Mucosa of stomach (tissue), 1 donor: ENCODE data around the gene PEX11G.

Experiments used
- H3K27me3 ChIP-seq: one replicate; pipeline ENCODE4 v1.7.0; 2013; ENCODE audit warnings: mild to moderate bottlenecking, low read length; ENCODE audit not compliant: control insufficient read depth, insufficient read depth
- H3K36me3 ChIP-seq: one replicate; pipeline ENCODE4 v1.7.0; 2013; ENCODE audit warnings: low read length; ENCODE audit not compliant: control insufficient read depth, insufficient read depth
- H3K4me1 ChIP-seq: one replicate; pipeline ENCODE4 v1.7.0; 2013; ENCODE audit warnings: mild to moderate bottlenecking, low read length; ENCODE audit not compliant: control insufficient read depth, insufficient read depth
- H3K4me3 ChIP-seq: one replicate; pipeline ENCODE4 v1.7.0; 2013; ENCODE audit warnings: low read length
- H3K9ac ChIP-seq: one replicate; pipeline ENCODE4 v1.7.0; 2013; ENCODE audit warnings: mild to moderate bottlenecking, low read length, moderate library complexity
- H3K9me3 ChIP-seq: one replicate; pipeline ENCODE4 v1.7.0; 2013; ENCODE audit warnings: mild to moderate bottlenecking, low read length, moderate library complexity; ENCODE audit not compliant: control insufficient read depth
- donor health status: Pancreatic carcinoma.

The PEX11G gene

DNA sequence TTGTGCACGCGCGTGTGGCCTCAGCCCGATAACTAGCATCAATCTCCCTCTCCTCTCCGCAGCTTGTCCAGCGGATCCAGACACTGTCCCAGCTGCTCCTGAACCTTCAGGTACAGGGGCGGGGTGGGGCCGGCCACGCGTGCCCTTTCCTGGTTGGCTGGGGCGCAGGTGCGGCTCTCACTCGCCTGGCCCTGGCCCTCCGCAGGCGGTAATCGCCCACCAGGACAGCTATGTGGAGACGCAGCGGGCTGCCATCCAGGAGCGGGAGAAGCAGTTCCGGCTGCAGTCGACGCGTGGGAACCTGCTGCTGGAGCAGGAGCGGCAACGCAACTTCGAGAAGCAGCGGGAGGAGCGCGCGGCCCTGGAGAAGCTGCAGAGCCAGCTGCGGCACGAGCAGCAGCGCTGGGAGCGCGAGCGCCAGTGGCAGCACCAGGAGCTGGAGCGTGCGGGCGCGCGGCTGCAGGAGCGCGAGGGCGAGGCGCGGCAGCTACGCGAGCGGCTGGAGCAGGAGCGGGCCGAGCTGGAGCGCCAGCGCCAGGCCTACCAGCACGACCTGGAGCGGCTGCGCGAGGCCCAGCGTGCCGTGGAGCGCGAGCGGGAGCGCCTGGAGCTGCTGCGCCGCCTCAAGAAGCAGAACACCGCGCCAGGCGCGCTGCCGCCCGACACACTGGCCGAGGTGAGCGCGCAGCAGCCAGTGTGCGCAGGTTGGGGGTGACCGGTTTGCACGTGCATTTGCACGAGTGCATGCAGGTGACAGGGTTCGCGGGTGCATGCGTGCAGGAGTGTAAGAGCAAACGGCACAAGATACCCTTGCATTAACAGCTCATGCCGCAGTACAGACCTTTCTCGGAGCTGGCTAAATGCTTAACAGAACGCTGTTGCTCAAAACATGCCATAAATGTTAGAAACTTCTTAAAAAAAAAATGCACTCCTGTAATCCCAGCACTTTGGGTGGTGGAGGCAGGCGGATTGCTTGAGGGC, 21.5 kb downstream of the PEX11G start:
- Histone ChIP-seq H3K4me1 (no peaks in the 10 kb centered on the region), H3K27me3 (no peaks in the 10 kb centered on the region), H3K4me3 (no peak overlapping the region), H3K9me3 (no peaks in the 10 kb centered on the region), H3K36me3 (peaks cover 10% of the 10 kb centered on the region), H3K9ac (no peak overlapping the region)

DNA sequence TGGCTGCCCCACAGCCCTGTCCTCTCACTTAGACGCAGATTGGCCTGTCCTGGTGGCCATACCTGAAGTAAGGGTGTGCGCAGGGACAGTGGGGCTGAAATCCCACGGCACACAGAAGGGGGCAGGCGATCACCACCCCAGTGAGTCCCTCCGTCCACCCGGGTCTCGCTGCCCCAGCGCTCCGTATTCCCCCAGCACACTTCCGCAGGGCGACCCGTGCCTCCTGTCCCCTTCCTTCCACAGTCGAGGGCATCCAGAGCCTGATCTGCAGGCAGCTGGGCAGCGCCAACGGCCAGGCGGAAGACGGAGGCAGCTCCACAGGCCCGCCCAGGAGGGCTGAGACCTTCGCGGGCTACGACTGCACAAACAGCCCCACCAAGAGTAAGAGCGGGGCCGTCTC, 25.3 kb downstream of the PEX11G start:
- Histone ChIP-seq H3K4me3 (no peak overlapping the region), H3K9ac (no peak overlapping the region), H3K36me3 (peaks cover 6% of the 10 kb centered on the region), H3K4me1 (no peaks in the 10 kb centered on the region), H3K9me3 (no peaks in the 10 kb centered on the region), H3K27me3 (no peaks in the 10 kb centered on the region)

DNA sequence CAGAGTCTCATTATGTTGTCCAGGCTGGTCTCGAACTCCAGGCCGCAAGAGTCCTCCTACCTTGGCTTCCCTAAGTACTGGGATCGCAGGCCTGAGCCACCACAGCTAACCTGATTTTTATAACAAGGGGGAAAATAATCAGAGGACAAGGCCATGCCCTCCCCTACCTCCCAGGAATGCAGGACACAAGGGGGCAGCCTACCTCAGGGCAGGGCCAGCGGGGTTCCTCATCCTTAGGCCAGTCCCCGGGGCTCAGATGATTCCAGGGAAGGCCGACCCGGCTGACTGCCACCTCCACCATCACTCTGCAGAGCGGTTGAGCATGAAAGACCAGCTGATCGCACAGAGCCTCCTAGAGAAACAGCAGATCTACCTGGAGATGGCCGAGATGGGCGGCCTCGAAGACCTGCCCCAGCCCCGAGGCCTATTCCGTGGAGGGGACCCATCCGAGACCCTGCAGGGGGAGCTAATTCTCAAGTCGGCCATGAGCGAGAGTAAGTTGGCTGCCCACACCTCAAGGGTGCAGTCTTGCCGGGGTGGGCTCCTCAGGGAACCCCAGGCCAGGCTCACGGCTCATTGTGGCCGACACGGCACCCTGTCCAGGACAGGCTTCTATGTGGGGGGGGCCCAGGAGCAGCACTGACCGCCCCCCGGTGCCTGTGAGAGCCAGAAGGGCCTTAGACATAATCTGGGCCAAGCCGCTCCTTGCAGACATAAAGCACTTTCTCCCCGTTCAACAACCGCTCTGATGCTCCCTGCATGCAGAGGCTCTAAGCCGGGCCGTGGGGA, 26.8 kb downstream of the PEX11G start:
- Histone ChIP-seq H3K9ac (no peak overlapping the region), H3K27me3 (no peaks in the 10 kb centered on the region), H3K9me3 (no peaks in the 10 kb centered on the region), H3K4me1 (no peaks in the 10 kb centered on the region), H3K4me3 (no peak overlapping the region), H3K36me3 (peaks cover 6% of the 10 kb centered on the region)

DNA sequence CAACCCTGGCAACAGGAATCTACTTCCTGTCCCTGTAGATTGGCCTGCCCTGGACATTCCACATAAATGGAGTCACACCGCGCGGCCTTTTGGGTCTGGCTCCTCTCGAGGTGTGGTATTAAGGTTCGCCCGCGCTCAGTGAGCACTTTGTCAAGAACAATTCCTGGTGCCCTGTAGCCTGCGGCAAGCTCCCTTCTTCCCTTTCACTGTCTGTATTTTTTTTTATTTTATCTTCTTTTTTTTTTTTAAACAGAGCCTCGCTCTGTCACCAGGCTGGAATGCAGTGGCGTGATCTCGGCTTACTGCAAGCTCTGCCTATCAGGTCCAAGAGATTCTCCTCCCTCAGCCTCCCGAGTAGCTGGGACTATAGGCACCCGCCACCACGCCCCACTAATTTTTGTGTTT, 28.3 kb downstream of the PEX11G start:
- Histone ChIP-seq H3K27me3 (no peaks in the 10 kb centered on the region), H3K4me3 (no peak overlapping the region), H3K9ac (no peak overlapping the region), H3K4me1 (no peaks in the 10 kb centered on the region), H3K36me3 (peaks cover 6% of the 10 kb centered on the region), H3K9me3 (no peaks in the 10 kb centered on the region)

DNA sequence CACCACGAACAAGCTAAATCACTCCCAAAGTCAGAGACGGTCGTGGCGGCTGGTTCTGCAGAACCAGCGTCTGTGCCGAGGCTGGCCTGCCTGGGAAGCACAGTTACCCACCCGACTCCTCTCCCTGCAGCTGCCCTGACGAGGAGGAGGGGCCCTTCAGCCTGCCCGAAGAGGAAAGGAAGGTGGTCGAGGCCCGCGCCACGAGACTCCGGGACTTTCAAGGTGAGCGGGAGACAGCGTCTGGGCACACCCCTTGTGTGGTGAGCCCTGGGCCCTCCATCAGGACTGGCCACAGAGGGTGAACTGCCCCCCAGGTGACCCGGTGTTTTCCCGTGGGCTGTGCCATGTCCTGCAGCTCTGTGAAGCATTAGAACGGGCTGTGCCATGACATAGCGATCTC, 29.1 kb downstream of the PEX11G start:
- peaks cover 6% of the 10 kb centered on the region for H3K36me3 ChIP-seq
- H3K9ac ChIP-seq = no peak overlapping the region
- H3K4me3 ChIP-seq = no peak overlapping the region

DNA sequence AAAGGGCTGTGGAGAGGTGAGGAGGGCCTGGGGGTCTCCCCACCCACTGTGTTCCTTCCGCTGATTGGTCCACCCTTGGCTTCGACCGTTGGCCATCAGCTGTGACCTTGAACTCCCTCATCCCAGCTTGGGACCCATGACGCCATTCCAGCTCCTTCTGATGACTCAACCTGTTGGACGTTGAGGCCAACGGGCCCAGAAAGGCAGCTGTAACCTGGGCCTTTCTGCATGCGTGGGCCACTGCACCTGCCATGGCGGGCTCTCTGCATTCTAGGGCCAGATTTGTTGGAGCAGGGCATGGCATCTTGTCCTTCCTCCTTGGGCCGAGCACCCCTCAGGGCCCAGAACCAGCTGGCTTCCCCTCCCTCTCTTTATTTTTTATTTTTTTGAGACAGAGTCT, 30.2 kb downstream of the PEX11G start:
- no peak overlapping the region for H3K4me3 ChIP-seq
- H3K4me1 ChIP-seq = no peaks in the 10 kb centered on the region
- no peaks in the 10 kb centered on the region for H3K27me3 ChIP-seq
- H3K9me3 ChIP-seq = no peaks in the 10 kb centered on the region
- H3K9ac ChIP-seq = no peak overlapping the region
- peaks cover 6% of the 10 kb centered on the region for H3K36me3 ChIP-seq

More for the DNA sequence above, 29.1 kb downstream of the PEX11G start:
- H3K9me3 ChIP-seq = no peaks in the 10 kb centered on the region
- no peaks in the 10 kb centered on the region for H3K27me3 ChIP-seq
- H3K4me1 ChIP-seq = no peaks in the 10 kb centered on the region

DNA sequence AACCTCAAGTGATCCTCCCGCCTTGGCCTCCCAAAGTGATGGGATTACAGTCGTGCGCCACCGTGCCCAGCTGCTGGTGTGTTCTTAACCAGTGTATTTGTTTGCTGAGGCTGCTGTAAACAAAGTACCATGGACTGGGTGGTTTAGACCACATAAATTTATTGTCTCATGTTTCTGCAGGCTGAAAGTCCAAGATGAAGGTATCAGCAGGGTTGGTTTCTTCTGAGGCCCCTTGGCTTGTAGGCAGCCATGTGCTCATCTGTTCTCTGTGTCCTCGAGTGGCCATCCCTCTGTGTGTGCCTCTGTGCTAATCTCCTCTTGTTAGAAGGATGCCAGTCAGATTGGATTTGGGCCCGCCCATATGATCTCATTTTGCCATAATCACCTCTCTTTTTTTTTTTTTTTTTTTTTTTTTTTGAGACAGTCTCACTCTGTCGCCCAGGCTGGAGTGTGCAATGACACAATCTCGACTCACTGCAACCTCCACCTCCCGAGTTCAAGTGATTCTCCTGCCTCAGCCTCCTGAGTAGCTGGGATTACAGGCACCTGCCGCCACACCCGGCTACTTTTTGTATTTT, 31.8 kb downstream of the PEX11G start:
- Histone ChIP-seq H3K27me3 (no peaks in the 10 kb centered on the region), H3K9ac (no peak overlapping the region), H3K9me3 (no peaks in the 10 kb centered on the region), H3K36me3 (no peaks in the 10 kb centered on the region), H3K4me1 (no peaks in the 10 kb centered on the region), H3K4me3 (no peak overlapping the region)

DNA sequence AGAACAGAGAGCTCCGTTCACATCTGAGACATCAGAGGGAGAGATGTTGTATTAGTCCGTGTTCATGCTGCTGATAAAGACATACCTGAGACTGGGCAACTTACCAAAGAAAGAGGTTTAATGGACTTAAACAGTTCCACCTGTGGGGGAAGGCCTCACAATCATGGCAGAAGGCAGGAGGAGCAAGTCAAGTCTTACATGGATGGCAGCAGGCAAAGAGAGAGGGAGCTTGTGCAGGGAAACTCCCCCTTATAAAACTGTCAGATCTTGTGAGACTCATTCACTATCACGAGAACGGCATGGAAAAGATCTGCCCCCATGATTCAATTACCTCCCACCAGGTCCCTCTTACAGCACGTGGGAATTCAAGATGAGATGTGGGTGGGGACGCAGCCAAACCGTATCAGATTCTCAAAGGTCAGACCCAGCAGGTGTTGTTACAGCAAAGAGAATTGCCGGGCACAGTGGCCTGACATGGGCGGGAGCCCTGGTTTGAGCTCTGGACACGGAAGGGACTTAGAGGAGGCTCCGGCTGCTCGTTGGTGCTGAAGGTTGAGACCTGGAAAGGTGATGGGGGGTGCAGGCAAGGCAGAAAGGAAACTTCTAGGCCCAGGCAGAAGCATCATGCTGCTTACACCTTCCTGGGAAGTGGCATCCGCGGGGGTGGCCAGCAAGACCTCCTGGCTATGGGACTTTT, 33.1 kb downstream of the PEX11G start:
- no peak overlapping the region for H3K9ac ChIP-seq
- no peaks in the 10 kb centered on the region for H3K4me1 ChIP-seq

DNA sequence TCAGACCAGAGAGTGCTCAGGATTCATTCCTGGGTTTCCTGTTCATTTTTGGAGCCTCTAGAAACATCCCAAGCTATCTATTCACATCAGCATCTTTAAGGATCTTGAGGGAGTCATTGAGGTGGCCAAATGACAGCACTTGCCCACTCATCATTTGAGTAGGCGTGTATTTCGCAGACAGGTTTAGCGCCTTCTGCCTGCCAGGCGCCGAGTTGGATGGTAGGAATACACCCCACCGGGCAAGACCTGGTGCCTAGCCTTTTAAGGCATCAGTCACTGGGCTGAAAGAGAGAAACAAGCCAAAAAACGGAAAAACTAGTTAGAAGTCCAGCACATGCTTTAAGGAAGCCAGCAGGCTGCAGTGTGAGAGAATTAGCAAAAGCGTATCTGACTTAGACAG, 33.8 kb downstream of the PEX11G start:
- no peak overlapping the region for H3K9ac ChIP-seq
- H3K27me3 ChIP-seq = no peaks in the 10 kb centered on the region
- H3K36me3 ChIP-seq = no peaks in the 10 kb centered on the region
- H3K4me3 ChIP-seq = no peak overlapping the region
- H3K4me1 ChIP-seq = no peaks in the 10 kb centered on the region
- no peaks in the 10 kb centered on the region for H3K9me3 ChIP-seq

More for the DNA sequence above, 33.1 kb downstream of the PEX11G start:
- no peaks in the 10 kb centered on the region for H3K9me3 ChIP-seq
- no peak overlapping the region for H3K4me3 ChIP-seq
- no peaks in the 10 kb centered on the region for H3K27me3 ChIP-seq
- no peaks in the 10 kb centered on the region for H3K36me3 ChIP-seq

DNA sequence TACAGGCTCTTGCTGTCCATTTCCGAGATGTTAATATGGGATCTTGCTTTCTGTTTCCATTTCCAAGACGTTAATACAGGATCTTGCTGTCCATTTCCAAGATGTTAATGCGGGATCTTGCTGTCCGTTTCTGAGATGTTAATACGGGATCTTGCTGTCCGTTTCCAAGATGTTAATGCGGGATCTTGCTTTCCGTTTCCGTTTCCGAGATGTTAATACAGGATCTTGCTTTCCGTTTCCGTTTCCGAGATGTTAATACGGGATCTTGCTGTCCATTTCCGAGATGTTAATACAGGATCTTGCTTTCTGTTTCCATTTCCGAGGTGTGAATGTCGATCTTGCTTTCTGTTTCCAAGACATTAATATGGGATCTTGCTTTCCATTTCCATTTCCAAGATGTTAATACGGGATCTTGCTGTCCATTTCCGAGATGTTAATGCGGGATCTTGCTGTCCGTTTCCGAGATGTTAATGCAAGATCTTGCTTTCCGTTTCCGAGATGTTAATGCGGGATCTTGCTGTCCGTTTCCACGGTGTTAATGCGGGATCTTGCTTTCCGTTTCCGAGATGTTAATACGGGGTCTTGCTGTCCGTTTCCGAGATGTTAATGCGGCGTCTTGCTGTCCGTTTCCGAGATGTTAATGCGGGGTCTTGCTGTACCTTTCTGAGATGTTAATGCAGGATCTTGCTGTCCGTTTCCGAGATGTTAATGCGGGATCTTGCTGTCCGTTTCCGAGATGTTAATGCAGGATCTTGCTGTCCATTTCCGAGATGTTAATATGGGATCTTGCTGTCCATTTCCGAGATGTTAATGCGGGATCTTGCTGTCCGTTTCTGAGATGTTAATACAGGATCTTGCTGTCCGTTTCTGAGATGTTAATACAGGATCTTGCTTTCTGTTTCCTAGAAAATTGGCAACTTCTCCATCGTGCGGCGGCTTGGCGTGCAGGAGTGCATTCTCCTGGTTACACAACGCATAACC, 38.3 kb downstream of the PEX11G start:
- Histone ChIP-seq H3K9me3 (no peaks in the 10 kb centered on the region), H3K4me1 (no peaks in the 10 kb centered on the region), H3K27me3 (no peaks in the 10 kb centered on the region), H3K9ac (no peak overlapping the region), H3K4me3 (no peak overlapping the region), H3K36me3 (no peaks in the 10 kb centered on the region)
